NOMO-1 treated with DMSO at 0.1 percent for 48 hours (cell line): ENCODE data around the gene MRFAP1L1.
"Not testable (repeated sequence)": the region's sequence is repeated elsewhere in the genome, so short reads cannot be mapped to it uniquely, and the experiment has no call there.

Experiments used
- DNase-seq: peaks from one replicate; lab custom pipeline; 2025; ENCODE audit not compliant: unreplicated experiment; lab: John Stamatoyannopoulos, UW

The MRFAP1L1 gene

GRCh38 chr4:6709230-6710114 lies at the start of gene MRFAP1L1:
TSS of gene MRFAP1L1 (minus strand) at chr4:6709865. CDS start at chr4:6709629, 236 bp downstream.
- peak; percentile 98 for DNase-seq

- no peak for DNase-seq
Observed at GRCh38 chr4:6758728-6759127, 49.1 kb upstream of the MRFAP1L1 start.

GRCh38 chr4:6756345-6756744 lies 46.7 kb upstream of the MRFAP1L1 start:
- not testable (repeated sequence) for DNase-seq

- DNase-seq = no peak
Observed at GRCh38 chr4:6755088-6755753, 45.6 kb upstream of the MRFAP1L1 start.

- DNase-seq = no peak
Observed at GRCh38 chr4:6754481-6755087, 44.9 kb upstream of the MRFAP1L1 start.

- DNase-seq = no peak
Observed at GRCh38 chr4:6753891-6754290, 44.2 kb upstream of the MRFAP1L1 start.

GRCh38 chr4:6753103-6753560 lies 43.5 kb upstream of the MRFAP1L1 start:
- DNase-seq = peak; percentile 74

- DNase-seq = peak; percentile 80
Observed at GRCh38 chr4:6752486-6752829, 42.8 kb upstream of the MRFAP1L1 start.

- no peak for DNase-seq
Observed at GRCh38 chr4:6751611-6752485, 42.2 kb upstream of the MRFAP1L1 start.

- DNase-seq = no peak
Observed at GRCh38 chr4:6750286-6751221, 40.9 kb upstream of the MRFAP1L1 start.

- DNase-seq = no peak
Observed at GRCh38 chr4:6749340-6750171, 39.9 kb upstream of the MRFAP1L1 start.

GRCh38 chr4:6748286-6748685 lies 38.6 kb upstream of the MRFAP1L1 start:
- no peak for DNase-seq

GRCh38 chr4:6747294-6748051 lies 37.8 kb upstream of the MRFAP1L1 start:
- DNase-seq = no peak

- DNase-seq = no peak
Observed at GRCh38 chr4:6746721-6747293, 37.1 kb upstream of the MRFAP1L1 start.

GRCh38 chr4:6742989-6743388 lies 33.3 kb upstream of the MRFAP1L1 start:
- no peak for DNase-seq

- DNase-seq = no peak
Observed at GRCh38 chr4:6742507-6742906, 32.8 kb upstream of the MRFAP1L1 start.

- DNase-seq = no peak
Observed at GRCh38 chr4:6740347-6740746, 30.7 kb upstream of the MRFAP1L1 start.

GRCh38 chr4:6739920-6740319 lies 30.3 kb upstream of the MRFAP1L1 start:
- no peak for DNase-seq
